Esophagus muscularis mucosa (tissue), 4 donors: ENCODE results near the gene INTS11. TPM values are rescaled to one million over a fixed set of nuclear protein-coding genes. Genes with fewer than 3 reads are reported as not detected.

Source experiments
- DNase-seq: peaks from one replicate; pipeline ENCODE4 v3.0.0-alpha.2; 2017; ENCODE audit errors: extremely low spot score
- H3K27ac ChIP-seq, 4 donors: fragments of 200-600 bp; sonication (generic); replicated peaks in 1 of 4; 1 replicate in 3 of 4; 2 replicates in 1 of 4; pipeline ENCODE4 v1.5.1; 2016 to 2019; ENCODE audit warnings: mild to moderate bottlenecking in 1 of 4
- H3K27me3 ChIP-seq, 4 donors: fragments of 200-600 bp; sonication (generic); one replicate each; pipeline versions ENCODE4 v1.5.1 to v1.6.0; 2016 to 2019
- H3K36me3 ChIP-seq, 4 donors: fragments of 200-600 bp; sonication (generic); one replicate each; pipeline ENCODE4 v1.5.1; 2016 to 2019
- H3K4me1 ChIP-seq, 4 donors: fragments of 200-600 bp; sonication (generic); one replicate each; pipeline ENCODE4 v1.5.1; 2016 to 2019
- H3K4me3 ChIP-seq, 4 donors: fragments of 200-600 bp; sonication (generic); 1 replicate in 2 of 4; 2 replicates in 2 of 4; pipeline ENCODE4 v1.5.1; 2016 to 2019; ENCODE audit warnings: mild to moderate bottlenecking in 4 of 4, moderate library complexity in 1 of 4
- H3K9me3 ChIP-seq, 4 donors: fragments of 200-600 bp; sonication (generic); 1 replicate in 3 of 4; 2 replicates in 1 of 4; pipeline ENCODE4 v1.5.1; 2016 to 2019
- CTCF ChIP-seq, 3 experiments: fragments of 200-600 bp in 2 of 3; fragments of 450-650 bp in 1 of 3; sonication (generic) in 2 of 3; IDR thresholded peaks; one replicate each; pipeline ENCODE4 v1.5.1; 2017 to 2019; ENCODE audit warnings: antibody characterized with exemption in 3 of 3, mild to moderate bottlenecking in 2 of 3, moderate library complexity in 1 of 3
- EP300 ChIP-seq: sonication (generic); formaldehyde crosslinking; IDR thresholded peaks from one replicate; pipeline ENCODE4 v1.6.1; 2017; ENCODE audit warnings: antibody characterized with exemption
- POLR2A ChIP-seq: fragments of 450-650 bp; IDR thresholded peaks from one replicate; pipeline ENCODE4 v1.6.1; 2017; ENCODE audit warnings: antibody characterized with exemption, moderate library complexity, mild to moderate bottlenecking, low read depth
- POLR2AphosphoS5 ChIP-seq, 2 donors: sonication (generic); formaldehyde crosslinking; IDR thresholded peaks; one replicate each; pipeline ENCODE4 v1.6.1; 2017; ENCODE audit warnings: antibody characterized with exemption in 2 of 2
- WGBS: methylation state at CpG from one replicate; pipeline ENCODE4 v1.1.5; 2018; 5-methylcytosine and 5-hydroxymethylcytosine counted together
- intact Hi-C: fragments of 100-400 bp; cut with DNase I; formaldehyde crosslinking; loops from one replicate; pipeline ENCODE4 v1.15.1; 2023
- total RNA-seq, 4 donors: library from RNA; depleted of rRNA; stranded (reverse); fragments of >200 nt; gene quantifications; one replicate each; pipeline versions ENCODE4 v1.1.0 to v1.2.1, GENCODE V29; 2016

INTS11 gene
- total RNA-seq, 4 donors from 2014 or later: 75.9 to 121 (median 87.8) TPM

- Histone ChIP-seq H3K27me3 (no peaks in the 10 kb centered on the region), H3K27ac (no peak overlapping the region), H3K36me3 (no peaks in the 10 kb centered on the region), H3K9me3 (no peaks in the 10 kb centered on the region), H3K4me3 (no peak overlapping the region), H3K4me1 (peaks cover 9 to 25% (median 11%) of the 10 kb centered on the region in 4 donors)
- WGBS: 98% methylated on average over 13 of the region's 13 CpGs
- intact Hi-C loops: no loop called here
- no peak for TF ChIP-seq EP300
- TF ChIP-seq POLR2AphosphoS5 (IDR thresholded peaks at IDR 0.05): no peak
- TF ChIP-seq POLR2A: no peak
- DNase-seq: no peak
These were observed 45.8 kb downstream of the INTS11 start for GRCh38 chr1:1278620-1279019.

GRCh38 chr1:1275836-1276235, 48.6 kb downstream of the INTS11 start:
- Histone ChIP-seq H3K36me3 (peaks cover 0 to 5% (median 0%) of the 10 kb centered on the region in 4 donors), H3K27me3 (no peaks in the 10 kb centered on the region), H3K4me3 (no peak overlapping the region), H3K9me3 (no peaks in the 10 kb centered on the region), H3K4me1 (peaks cover 30 to 42% (median 33%) of the 10 kb centered on the region in 4 donors), H3K27ac (no peak overlapping the region)
- TF ChIP-seq EP300 (no peak), POLR2AphosphoS5 (IDR thresholded peaks at IDR 0.05) (no peak), POLR2A (no peak), CTCF (IDR thresholded peaks at IDR 0.05) (no peak)
- intact Hi-C loops: no loop called here
- WGBS: 74% methylated on average over 9 of the region's 9 CpGs
- no peak for DNase-seq

GRCh38 chr1:1274931-1275431, 49.5 kb downstream of the INTS11 start:
- peak overlapping the region; percentile 69 to 98 (median 96) for H3K4me3 ChIP-seq

GRCh38 chr1:1274299-1274930, 50.0 kb downstream of the INTS11 start:
- peaks cover 40 to 56% (median 47%) of the 10 kb centered on the region in 4 donors for H3K4me1 ChIP-seq
- H3K9me3 ChIP-seq: no peaks in the 10 kb centered on the region
- H3K27me3 ChIP-seq: no peaks in the 10 kb centered on the region
- WGBS: 39% methylated on average over 6 of the region's 31 CpGs
- H3K4me3 ChIP-seq: peak overlapping the region; percentile 69 to 98 (median 96)
- peaks cover 0 to 5% (median 2%) of the 10 kb centered on the region in 4 donors for H3K36me3 ChIP-seq
- intact Hi-C loops: loop anchor here (5.0 kb wide), 1 partner anchor 42 kb away; the partner anchor contains the start of genes B3GALT6 and SDF4
- H3K27ac ChIP-seq: peak overlapping the region; percentile 81 to 92 (median 86)
- TF ChIP-seq POLR2AphosphoS5 (IDR thresholded peaks at IDR 0.05): no peak
- TF ChIP-seq CTCF (IDR thresholded peaks at IDR 0.05): no peak
- no peak for TF ChIP-seq EP300
- no peak for TF ChIP-seq POLR2A
- no peak for DNase-seq

More at GRCh38 chr1:1274931-1275431, 49.5 kb downstream of the INTS11 start:
- no peaks in the 10 kb centered on the region for H3K27me3 ChIP-seq
- TF ChIP-seq CTCF (IDR thresholded peaks at IDR 0.05) (no peak), POLR2A (no peak), EP300 (no peak), POLR2AphosphoS5 (IDR thresholded peaks at IDR 0.05) (no peak)
- WGBS: 87% methylated on average over 6 of the region's 15 CpGs
- peaks cover 39 to 51% (median 42%) of the 10 kb centered on the region in 4 donors for H3K4me1 ChIP-seq
- H3K27ac ChIP-seq: peak overlapping the region; percentile 81 to 92 (median 86)
- intact Hi-C loops: loop anchor here (5.0 kb wide), 1 partner anchor 43 kb away; the partner anchor contains the start of genes B3GALT6 and SDF4
- no peak for DNase-seq
- H3K9me3 ChIP-seq: no peaks in the 10 kb centered on the region
- peaks cover 0 to 5% (median under 1%) of the 10 kb centered on the region in 4 donors for H3K36me3 ChIP-seq

- Histone ChIP-seq H3K36me3 (peaks cover 0 to 7% (median 2%) of the 10 kb centered on the region in 4 donors), H3K9me3 (no peaks in the 10 kb centered on the region), H3K27ac (peak within 1 kb of the TSS; percentile 81 to 92 (median 86)), H3K4me1 (peaks cover 40 to 64% (median 50%) of the 10 kb centered on the region in 4 donors), H3K27me3 (no peaks in the 10 kb centered on the region), H3K4me3 (peak within 1 kb of the TSS; percentile 69 to 98 (median 96))
- intact Hi-C loops: loop anchor here (5.0 kb wide), 1 partner anchor 41 kb away; the partner anchor contains the start of genes B3GALT6 and SDF4
- WGBS: 0% methylated on average over 9 of the region's 105 CpGs
- DNase-seq: peak; percentile 97
- TF ChIP-seq EP300 (no peak), POLR2AphosphoS5 (IDR thresholded peaks at IDR 0.05) (peak; percentile 80 to 82), CTCF (IDR thresholded peaks at IDR 0.05) (no peak), POLR2A (peak; percentile 30)
These were observed 50.8 kb downstream of the INTS11 start, which contains the start of gene UBE2J2 for GRCh38 chr1:1273512-1274298. TSS of gene UBE2J2 (minus strand) at chr1:1273854. CDS start at chr1:1267992, 5,862 bp downstream.
